Endothelial cell of coronary artery (primary cell): ENCODE results near the gene KCNG4. TPM values are rescaled to one million over a fixed set of nuclear protein-coding genes. Genes with fewer than 3 reads are reported as not detected.

Source experiments
- total RNA-seq: library from RNA; depleted of rRNA; stranded (reverse); fragments of >200 nt; gene quantifications from 2 replicates; pipeline ENCODE4 v1.2.3, GENCODE V29; 2014

Gene KCNG4, protein sequence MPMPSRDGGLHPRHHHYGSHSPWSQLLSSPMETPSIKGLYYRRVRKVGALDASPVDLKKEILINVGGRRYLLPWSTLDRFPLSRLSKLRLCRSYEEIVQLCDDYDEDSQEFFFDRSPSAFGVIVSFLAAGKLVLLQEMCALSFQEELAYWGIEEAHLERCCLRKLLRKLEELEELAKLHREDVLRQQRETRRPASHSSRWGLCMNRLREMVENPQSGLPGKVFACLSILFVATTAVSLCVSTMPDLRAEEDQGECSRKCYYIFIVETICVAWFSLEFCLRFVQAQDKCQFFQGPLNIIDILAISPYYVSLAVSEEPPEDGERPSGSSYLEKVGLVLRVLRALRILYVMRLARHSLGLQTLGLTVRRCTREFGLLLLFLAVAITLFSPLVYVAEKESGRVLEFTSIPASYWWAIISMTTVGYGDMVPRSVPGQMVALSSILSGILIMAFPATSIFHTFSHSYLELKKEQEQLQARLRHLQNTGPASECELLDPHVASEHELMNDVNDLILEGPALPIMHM
- not detected in 2 replicates for total RNA-seq

DNA sequence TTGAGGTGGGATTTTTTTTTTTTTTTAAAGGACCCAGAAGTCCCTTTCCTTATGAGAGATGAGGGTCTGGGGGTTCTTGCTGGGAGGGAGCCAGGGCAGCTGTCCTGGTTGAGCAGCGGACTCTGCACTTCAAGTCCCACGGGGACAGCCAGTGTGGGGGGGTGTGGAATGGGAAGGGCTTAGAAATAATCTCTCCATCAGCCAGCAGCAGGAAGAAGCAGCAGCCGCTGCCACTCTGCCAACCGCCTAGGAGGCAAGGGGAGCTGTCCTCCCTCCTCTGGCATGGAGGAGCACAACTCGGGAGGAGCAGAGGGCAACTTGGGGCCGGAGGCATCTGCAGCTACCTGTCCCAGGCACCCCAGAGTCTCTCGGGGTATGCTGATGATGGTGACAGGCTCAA lies at the start of gene KCNG4:
Gene KCNG4, minus strand, starts transcription at position 104 of the 400 bp plus-strand sequence. CDS start 2,527 bp downstream, outside the sequence.

DNA sequence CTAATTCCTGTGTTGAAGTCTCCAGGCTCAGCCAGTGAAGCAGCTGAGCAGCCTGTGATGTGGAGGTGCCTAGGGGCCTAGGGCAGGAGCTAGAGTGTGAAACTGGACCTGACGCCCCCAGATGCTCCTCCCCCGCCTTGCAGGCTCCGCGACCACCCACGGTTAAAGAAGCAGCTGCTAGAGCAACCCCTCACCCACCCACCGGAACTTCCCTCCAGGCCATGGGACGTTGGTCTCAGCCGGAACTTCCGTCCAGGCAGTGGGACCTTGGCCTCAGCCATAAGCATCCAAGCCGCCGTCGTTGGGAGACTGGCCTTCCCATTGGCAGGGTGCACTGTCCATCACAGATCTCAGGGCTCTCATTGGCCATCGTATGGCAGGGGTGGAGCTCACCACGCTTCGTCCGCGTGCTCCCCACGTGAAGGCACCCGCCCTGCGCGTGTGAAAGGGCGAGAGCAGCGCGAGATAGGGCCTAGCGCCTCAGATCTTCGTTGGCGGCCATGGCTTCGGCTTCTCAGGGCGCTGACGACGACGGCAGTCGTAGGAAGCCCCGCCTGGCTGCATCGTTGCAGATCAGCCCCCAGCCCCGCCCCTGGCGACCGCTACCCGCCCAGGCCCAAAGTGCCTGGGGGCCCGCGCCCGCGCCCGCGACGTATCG lies 49.0 kb downstream of the KCNG4 start, which contains the start of gene ADAD2:
Gene ADAD2, plus strand, starts transcription at position 427 of the 658 bp plus-strand sequence. Its CDS starts 74 bp downstream, at position 501.

DNA sequence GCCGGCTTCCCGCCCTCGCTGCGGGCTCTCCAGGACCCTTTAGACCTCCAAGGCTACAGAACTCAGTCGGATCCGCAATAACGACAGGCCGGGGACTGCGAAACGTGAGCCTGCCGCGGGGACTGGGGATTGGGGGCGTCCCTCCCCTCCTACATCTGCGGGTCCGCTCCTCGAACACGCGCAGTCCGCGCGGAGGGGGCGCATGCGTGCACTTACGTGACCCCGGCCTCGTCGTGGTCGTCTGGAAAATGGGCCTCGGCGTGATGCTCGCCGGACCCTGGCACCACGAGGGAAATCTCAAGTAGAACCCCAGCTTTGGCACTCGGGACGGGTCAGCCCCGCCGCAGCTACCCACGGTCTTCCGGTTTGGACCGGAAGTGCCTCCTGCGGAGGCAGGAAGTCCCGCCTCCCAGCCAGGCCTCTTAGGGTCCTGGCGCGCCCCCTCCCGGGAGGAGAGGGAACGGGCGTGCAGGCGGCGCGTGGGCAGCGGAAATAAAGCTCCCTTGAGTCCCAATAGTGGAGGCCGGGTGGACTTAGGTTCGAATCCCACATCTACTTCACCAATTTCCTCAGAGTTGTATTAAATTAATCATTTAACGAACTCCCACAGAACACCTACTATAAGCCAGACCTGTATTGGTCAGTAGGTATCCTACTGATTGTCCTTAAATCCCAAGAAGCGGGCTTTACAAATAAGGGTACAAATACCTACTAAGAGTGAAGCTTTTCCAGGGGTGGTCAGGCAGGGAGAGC lies 53.0 kb downstream of the KCNG4 start, which contains the start of gene TAF1C:
Gene TAF1C, minus strand, starts transcription at position 373 of the 753 bp plus-strand sequence. CDS start 2,069 bp downstream, outside the sequence.

Other genes with a start within 250 kb of the KCNG4 start
- gene SLC38A8, start 197.2 kb downstream of the KCNG4 start, total RNA-seq: not detected in 2 replicates
- 96.5 and 105 TPM in 2 replicates for gene MBTPS1, start 123.1 kb downstream of the KCNG4 start, total RNA-seq
- gene HSDL1, start 94.8 kb downstream of the KCNG4 start, total RNA-seq: 22.1 and 28.3 TPM in 2 replicates
- 0.09 TPM in 1 of 2 replicates, not detected in the other for gene DNAAF1, start 94.7 kb downstream of the KCNG4 start, total RNA-seq
- gene TAF1C, start 53.0 kb downstream of the KCNG4 start, total RNA-seq: 15.7 and 23.1 TPM in 2 replicates
- under 0.01 and 0.18 TPM in 2 replicates for gene ADAD2, start 48.9 kb downstream of the KCNG4 start, total RNA-seq
- gene WFDC1, start 54.9 kb upstream of the KCNG4 start, total RNA-seq: not detected in 2 replicates
- gene ATP2C2, start 128.5 kb upstream of the KCNG4 start, total RNA-seq: not detected in 2 replicates